ENCODE data around the gene CACHD1.
"Not testable (repeated sequence)": the region's sequence is repeated elsewhere in the genome, so short reads cannot be mapped to it uniquely, and the experiment has no call there.

CACHD1 gene

DNA sequence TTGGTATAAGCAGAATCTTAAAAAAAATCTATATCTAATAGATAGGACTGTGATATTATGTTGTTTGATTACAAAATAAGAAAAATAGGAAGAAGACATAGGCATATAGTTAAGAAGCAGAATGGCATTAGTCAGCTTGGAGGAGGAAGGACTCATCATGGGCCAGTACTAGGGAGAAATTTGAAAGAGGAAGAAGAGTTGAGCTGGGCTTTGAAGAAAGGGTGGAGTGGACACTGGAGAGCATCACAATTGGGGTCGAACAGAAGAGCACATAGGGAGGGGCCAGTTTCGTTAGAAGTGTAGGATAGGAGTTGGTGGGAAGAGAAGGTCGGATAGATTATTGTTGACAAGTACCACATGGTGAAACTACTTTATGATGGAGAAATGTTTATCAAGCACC is 129.3 kb downstream of the CACHD1 start:
- DNase-seq, result no peak

DNA sequence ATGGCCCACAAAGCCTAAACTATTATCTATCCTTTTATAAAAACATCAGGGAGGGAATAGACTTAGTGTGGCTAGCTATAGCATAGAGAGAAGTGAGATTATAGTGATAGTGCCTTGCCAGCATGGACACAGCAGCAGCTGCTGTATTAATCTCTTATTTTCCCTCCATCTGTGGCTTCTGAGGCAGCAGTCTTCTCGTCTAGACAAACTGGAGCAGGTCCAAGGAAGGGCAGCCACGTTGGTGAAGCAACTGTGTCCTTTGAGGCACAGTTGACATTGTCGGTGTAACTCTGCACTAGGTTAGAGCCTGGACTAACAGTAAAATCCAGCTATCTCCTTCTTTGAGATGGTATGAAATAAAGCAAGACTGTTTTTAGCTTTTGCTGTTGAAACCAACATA is 131.3 kb downstream of the CACHD1 start:
- DNase-seq, result no peak

DNA sequence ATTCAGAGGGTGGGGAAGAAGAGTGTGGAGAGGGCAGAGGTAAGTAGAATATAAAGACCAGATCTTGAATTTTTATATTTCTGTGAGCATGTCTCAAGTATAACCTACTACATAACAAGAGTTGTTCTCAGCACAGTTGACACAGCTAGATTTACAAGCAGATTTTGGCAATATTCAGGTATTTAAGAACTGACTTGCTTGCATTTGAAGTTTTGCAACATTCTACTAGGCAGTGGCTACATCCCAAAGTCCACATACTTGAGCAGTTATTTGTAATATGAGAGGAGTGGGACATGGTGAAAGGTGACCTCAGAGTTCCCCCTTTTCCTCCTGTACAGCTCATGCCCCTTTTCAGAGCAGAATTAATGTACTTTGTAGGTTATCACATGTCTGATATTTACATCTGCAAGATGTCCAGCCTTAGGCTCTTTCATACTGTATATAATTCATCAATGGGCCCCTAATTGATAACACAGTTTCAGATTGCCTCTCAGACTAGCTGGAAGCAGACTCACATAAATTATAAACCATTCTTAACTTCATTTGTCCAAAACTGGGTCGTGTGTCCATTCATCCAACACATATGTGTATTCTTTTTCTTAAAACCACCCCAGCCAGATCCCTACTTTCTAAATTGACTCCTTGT is 138.2 kb downstream of the CACHD1 start:
- no peak for DNase-seq

DNA sequence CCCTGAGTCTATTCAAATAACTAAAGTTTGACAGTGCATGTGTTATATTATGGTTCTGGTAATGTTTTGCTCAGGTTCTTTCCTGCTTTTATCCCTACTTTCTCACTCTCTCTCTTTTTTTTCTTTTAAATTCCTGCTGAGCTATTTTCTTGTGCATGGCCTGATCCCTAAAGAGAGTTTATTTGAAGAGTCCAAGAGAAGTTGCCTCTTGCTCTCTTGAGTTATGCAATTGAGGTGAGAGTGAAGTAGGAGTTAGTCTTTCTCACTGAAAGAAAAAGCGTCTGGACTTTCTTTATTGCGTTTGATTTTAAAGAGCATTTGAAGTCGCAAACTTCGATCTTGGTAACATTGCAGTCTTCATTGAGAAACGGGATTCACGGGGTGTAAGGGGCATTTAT is 138.7 kb downstream of the CACHD1 start:
- no peak for DNase-seq

DNA sequence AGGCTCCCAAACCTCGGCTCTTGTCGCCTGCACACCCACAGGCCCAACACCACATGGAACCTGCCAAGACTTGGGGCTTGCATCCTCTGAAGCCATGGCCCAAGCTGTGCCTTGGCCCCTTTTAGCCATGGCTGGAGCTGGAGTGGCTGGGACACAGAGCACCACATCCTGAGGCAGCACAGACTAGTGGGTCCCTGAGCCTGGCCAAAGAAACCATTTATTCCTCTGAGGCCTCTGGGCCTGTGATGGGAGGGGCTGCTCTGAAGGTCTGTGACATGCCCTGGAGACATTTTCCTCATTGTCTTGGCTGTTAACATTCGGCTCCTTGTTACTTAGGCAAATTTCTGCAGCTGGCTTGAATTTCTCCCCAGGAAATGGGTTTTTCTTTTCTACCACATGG is 141.0 kb downstream of the CACHD1 start:
- not testable (repeated sequence) for DNase-seq

DNA sequence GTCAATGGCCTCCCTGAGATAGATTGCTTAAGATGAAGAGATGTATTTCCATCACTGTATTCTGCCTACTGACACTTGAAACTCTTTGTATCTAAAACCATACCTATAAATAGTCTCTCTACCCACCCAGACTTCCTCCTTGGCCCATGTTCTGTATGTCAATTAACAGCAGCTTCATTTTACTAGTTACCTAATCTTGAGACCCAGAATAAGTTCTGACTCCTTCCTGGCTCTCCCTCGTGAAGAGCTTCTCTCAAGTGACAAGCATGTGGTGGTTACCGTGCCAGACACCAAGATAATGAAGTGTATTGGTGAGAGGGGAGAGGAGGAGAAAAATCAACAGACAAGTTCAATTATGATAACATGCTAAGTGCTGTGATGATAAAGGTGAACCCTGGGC is 146.1 kb downstream of the CACHD1 start:
- no peak for DNase-seq

DNA sequence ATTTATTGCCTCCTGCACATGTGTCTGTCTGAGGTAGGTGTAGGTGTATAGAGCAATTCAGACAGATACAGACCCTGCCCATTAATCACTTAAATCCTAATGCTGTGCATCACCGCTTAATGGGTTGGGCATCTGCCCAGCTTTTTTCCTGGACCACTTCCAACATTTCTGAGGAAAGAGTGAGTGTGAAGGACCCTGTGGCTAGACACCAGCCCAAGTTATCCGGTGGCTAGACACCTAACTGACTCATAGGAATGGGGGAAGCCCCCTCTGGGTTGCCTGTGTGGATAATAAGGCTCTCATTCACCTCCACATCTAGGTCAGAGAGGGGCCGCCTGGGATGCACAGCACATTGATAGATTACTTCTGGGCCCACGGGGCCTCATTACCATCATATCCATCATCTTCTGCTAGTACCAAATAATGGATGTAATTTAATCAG is 153.8 kb downstream of the CACHD1 start:
- no peak for DNase-seq

DNA sequence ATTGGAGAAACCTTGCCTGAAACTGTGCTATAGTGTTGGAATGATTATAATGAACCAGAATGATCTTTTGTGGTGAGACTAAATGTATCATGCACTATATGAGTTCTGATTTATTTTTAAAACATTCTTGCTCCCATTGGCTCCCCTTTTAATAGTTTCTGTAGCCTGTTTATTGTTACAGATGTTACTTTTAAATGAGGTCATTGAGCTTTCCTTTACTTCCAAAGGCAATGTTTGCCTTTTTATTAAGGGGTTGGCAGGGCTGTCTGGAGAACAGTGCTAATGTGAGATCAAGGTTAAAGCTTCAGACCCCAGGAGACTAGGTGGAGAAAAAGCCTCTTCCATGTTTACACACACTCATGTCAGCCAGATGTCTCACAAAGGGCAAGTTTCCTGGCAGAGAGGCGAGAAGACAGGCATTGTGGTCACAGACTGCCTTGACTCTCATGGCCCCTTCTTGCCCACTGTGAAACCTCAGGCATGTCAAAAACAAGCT is 154.3 kb downstream of the CACHD1 start:
- DNase-seq, result no peak

DNA sequence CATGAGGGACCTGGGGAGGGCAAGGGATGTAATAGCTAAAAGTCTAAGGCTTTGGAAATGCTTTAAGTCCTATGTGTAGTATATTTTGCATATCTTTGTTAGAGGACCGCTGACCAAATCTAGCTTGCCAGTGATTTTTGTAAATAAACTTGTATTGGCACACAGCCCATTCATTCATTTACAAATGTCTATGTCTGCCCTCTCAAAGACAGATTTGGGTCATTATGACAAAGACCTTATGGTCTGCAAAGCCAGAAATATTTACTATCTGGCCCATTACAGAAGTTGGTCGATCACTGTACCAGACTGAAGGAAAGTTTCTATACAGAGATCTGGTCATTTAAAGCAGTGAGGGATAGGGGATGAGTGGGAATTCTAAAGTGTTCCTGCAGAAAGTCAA is 154.9 kb downstream of the CACHD1 start:
- no peak for DNase-seq

DNA sequence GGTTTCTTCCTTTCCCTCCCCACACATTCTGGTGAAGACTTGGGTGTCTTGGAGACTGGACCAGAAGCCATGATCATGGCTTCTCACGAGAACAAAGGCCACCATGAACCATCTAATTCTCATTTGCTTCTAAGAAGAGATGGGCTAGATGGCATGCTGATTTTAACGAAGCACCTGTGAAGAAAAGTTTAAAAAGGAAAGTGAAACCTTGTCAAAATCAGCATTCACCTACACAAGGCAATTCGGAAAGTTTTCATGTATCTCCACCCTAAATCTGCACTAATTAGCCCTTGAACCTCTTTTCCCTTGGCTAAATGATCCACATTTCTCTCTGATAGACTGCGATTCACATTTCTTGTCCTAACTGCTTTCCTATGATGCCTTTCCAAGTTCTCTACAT is 160.7 kb downstream of the CACHD1 start:
- DNase-seq, result no peak

DNA sequence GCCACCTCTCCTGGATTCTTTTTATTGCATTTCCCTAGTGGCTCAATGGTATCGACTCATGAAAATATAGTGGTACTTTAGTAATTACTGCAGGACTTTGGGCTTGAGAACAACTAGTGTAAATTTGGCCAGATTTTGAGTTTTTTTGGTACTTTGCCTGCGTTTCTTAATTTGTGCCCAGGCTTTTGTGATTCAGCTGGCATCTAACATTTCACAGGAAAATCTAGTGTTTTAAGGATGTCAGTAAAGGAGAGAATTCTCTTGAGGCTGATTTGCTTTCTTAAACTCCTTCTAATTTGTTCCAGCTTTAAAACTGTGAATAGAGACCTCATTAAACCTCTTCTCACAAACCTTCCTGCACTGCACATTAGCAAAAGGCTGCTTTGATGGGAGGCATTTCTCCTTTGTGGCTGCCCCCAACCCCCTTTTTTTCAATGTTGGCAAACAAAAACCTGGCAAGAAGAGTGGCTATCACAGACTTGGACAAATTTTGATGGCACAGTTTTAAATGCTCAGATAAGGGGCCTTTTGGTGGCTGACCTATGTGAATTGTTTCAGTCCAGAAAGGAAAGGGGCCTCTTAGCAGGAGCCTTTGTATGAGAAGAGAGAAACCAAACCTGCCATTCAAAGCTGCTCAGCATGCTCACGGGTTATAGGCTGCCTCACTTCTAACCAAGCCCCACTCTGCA is 161.6 kb downstream of the CACHD1 start:
- no peak for DNase-seq

DNA sequence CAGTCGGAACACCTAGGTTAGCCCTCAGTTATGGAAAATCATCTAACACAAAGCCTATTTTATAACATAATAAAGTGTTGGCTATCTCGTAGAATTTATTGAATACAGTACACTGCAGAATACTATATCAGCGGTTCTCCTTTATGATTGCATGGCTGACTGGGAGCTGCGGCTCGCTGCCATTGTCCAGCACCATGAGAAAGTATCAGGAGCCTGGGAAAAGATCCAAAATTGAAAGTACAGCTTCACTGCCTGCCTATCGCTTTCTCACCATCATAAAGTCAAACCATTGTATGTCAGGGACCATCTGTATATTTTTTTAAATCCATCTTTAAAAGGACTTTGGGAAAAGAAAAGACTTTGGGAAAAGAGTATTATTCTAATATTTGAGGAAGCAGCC is 163.0 kb downstream of the CACHD1 start:
- no peak for DNase-seq

DNA sequence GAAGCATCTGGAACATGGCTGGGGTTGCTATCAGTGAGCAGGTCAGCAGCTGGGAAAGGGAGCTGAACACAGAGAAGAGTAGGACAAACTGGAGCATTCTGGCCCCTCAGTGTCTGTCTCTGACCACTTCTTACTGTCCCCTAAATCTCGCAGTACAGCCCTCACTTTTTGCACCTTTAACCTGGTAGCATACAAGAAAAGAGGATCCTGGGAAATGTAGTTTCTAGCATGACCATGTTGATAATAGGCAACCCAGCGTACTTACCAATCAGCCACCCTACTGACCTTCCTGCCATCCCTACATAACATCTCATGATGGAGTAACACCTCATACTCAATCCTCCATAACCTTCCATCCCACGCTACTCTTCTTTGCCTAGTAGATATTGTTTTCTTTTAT is 175.8 kb downstream of the CACHD1 start:
- no peak for DNase-seq

DNA sequence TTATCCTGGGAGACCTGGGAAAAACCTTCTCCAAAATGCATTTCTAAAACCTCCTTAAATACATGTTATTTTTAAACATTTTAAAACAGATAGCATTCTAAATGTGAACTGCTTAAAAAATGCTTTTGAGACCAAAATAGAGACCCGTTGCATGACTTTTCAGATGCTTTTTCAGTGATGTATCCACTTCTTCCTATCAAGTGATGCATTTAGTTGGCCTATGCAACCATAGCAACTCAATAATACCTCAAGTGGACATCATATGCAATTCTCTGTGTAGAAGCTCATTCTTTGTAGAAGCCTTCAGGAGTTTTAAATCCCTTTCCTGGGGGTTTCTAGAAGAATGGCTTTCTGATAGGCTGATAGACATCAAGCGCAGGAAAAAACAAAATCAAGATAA is 180.5 kb downstream of the CACHD1 start:
- DNase-seq, result no peak

DNA sequence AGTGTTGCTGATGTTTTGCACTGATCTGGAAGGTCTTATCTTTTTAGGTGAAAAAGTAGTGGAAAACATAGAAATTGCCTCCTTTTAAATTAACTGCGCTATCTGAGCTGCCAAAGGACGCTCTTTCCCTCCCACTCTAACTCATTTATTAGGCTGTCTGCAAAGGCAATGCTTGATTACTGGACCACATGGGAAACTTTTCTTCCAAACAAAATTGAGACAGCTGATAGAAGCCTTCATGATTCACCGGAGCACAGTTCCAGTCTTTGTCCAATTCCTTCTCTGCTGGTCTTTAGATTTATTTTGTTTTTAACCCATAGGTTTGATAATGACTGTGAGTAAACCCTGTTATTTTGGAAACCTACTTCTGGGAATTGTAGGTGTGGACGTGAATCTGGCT is 181.9 kb downstream of the CACHD1 start:
- DNase-seq, result no peak

DNA sequence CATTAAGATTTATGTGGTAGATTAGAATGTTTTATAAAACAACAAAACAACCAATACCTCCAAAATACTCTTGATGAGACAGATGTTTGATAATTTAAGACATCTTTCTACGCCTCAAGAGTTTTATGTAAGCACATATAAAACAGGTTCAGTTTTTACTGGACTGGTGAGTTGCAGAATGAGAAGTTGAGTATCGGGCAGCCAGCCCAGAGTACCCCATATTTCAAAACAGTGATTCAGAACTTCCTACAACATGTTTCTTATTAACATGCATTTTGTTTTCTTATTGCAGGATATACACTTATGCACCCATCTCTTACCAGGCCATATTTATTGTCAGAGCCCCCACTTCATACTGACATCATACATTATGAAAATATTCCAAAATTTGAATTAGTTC is 183.5 kb downstream of the CACHD1 start:
- DNase-seq, result no peak

DNA sequence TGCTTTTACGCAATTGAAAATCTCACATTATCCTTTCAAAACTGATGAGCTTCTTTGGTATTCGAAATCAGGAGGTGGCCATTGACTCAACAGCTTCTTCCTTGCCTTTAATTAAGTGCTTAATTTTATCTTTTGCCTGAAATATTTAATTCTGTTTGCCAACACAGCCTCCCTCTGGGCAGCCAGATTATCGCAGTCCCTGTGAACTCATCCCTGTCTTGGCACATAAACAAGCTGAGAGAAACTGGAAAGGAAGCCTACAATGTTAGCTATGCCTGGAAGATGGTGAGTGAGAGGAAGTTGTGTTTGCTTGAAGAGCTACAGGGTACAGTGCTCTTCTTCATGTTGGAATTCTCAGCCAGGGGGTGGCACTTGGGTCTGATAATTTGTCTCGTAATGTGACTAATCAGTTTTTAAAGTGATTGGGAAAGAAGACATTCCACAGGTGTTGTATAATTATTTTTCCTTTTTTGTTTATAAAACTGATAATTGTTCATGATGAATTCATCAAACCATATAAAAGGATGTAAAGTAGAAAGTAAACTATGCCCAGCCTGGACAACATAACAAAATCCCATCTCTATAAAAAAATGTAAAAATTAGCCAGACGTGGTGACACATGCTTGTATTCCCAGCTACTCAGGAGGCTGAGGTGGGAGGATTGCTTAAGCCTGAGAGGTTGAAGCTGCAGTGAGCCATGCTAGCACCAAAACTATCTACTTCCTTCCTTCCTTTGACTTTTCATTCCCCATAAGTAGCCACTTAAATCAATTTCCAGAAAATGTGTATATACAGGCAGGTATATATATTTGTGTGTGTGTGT is 184.8 kb downstream of the CACHD1 start:
- DNase-seq, result no peak

DNA sequence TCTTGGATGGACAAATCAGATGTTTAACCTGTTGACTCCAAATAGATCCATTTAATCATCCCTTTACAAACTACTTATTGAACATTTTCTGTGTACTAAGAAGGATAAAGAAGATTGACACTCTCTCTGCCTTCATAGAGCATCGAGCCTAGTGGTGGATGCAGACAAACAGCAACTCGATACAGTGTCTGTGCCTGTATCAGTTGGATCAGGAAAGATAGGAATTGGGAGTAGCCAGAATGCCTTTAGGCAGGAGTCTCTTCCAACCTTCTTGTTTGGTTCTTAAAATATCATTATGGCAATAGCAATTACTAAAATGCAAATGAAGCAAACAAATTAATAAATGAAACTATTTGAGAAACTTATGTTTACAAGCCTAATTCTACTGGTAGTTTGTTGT is 185.9 kb downstream of the CACHD1 start:
- DNase-seq, result no peak

DNA sequence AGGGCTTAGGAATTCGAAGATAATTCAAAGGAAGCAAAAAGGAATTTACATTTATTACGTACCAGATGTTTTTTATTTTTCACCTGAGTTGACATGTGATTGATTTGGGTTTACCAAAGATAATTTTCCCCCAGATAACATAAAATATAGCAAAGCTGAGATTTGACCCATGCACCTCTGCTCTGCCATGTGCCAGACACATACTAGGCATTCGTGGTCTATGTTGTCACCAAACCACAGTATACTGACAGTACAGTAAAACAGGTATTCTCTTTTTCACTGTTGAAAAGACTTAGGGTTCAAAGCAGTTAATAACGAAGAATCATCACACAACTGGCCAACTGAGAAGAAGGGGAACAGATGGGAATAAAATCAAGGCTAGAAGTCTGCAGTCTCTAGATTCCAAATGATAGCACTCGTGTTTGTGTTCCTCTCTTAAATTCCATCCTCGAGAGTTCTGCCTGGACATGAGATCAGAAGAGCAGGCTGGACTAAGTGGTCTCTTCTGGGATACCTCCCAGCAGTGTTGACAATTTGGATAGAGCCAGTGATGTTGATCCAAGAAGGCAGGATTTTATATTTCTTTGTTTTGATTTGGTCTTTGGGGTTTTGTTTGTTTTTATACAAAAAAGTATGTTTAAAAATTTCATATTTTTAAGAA is 189.7 kb downstream of the CACHD1 start:
- DNase-seq, result no peak

DNA sequence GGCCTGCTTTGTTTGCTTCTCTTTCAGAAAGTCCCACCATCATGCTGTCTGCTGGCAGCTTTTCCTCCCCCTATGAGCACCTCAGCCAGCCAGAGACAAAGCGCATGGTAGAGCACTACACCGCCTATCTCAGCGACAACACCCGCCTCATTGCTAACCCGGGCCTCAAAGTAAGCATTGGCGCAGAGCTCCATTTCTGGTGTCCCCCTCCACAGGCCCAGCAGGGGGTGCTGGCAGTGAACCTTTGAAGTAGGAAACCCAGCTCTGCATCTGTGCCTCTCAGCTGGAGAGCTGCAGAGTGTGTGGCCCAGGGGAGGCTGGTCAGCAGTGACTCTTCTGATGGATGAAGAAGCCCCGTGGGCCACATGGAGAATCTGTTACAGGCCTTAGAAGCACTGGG is 193.7 kb downstream of the CACHD1 start:
- peak; percentile 76 for DNase-seq

DNA sequence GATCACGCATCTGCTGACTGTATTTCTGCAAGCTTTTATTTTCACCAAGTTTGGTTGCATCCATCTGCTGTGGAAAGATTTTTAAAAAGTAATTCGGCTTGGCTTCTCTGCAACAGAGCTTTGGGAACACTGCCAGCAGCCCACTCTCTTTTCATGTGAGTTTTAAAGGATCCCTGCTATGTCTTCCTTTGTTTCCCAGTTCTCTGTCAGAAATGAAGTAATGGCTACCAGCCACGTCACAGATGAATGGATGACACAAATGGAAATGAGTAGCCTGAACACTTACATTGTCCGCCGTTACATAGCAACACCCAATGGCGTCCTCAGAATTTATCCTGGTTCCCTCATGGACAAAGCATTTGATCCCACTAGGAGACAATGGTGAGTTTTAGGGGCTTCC is 194.4 kb downstream of the CACHD1 start:
- DNase-seq, result no peak

DNA sequence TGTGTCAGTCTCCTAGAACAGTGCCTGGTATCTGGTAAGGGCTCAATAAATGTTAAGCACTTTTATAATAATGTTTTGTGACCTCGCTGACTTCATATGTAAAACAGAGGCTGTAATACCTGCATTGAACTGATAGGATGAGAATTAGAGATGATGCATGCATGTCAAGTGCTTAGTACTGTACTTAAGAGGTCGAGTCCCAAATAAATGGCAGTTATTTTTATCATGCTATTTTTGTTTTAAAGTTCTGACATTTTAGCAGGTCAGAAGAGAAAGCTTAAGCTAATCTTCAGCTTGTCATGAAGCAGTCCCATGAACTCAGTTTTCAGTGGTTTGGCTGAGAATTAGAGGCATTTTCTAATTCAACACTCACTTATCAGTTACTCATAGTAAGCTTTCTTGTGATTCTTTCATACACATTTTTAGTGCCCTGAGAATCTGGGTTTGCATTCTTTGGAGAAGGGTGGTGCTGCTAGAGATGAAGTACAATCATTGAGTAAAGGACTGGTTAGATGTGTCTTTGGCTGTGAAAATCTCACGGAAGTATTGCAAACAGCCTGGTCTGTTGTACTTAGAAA is 199.3 kb downstream of the CACHD1 start:
- no peak for DNase-seq

Data from islet precursor cell (in vitro differentiated cells).